Measurements from ENCODE around the gene AK1.
"Not testable (repeated sequence)": the region's sequence is repeated elsewhere in the genome, so short reads cannot be mapped to it uniquely, and the experiment has no call there.

AK1 gene

GRCh38 chr9:127848756-127849504, 28.5 kb downstream of the AK1 start:
- no peak for DNase-seq (ENCODE audit: low read depth, low spot score)

- no peak for DNase-seq (ENCODE audit: low read depth, low spot score)
These were observed 29.4 kb downstream of the AK1 start for GRCh38 chr9:127847833-127848755.

DNA sequence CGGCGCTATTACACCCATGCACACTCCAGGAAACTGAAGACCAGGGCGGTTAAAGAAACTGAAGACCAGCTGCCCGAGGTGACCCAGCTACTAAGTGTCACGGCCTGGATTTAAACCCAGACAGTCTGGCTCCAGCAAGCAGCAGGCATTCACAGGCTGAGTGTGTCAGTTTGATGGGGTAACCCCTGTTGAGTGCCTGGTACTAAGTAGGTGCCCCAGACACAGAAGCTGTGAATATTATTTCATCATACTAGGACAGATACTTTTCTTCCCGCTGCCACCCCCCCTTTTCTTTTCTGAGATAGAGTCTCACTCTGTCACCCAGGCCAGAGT, 30.3 kb downstream of the AK1 start:
- DNase-seq (ENCODE audit: low read depth, low spot score) = no peak

GRCh38 chr9:127846443-127847177, 30.9 kb downstream of the AK1 start:
- DNase-seq (ENCODE audit: low read depth, low spot score) = no peak

DNA sequence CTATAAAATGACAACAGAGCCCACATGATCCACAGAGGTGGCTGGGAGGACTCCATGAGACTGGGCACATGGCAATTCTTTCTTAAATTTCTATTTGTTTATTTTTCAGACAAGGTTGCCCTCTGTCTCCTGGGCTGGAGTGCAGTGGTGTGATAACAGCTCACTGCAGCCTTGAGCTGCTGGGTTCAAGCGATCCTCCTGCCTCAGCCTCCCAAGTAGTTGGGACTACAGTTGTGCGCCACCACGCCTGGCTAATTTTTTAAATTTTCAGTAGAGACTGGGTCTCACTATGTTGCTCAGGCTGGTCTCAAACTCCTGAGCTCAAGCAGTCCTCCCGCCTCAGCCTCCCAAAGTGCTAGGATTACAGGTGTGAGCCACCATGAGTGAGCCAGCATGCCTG, 31.9 kb downstream of the AK1 start:
- not testable (repeated sequence) for DNase-seq (ENCODE audit: low read depth, low spot score)

GRCh38 chr9:127844821-127845359, 32.6 kb downstream of the AK1 start:
- DNase-seq (ENCODE audit: low read depth, low spot score) = peak; percentile 57

- DNase-seq (ENCODE audit: low read depth, low spot score) = no peak
These were observed 36.2 kb downstream of the AK1 start for GRCh38 chr9:127841087-127841835.

- no peak for DNase-seq (ENCODE audit: low read depth, low spot score)
These were observed 38.9 kb downstream of the AK1 start for GRCh38 chr9:127838375-127839078.

DNA sequence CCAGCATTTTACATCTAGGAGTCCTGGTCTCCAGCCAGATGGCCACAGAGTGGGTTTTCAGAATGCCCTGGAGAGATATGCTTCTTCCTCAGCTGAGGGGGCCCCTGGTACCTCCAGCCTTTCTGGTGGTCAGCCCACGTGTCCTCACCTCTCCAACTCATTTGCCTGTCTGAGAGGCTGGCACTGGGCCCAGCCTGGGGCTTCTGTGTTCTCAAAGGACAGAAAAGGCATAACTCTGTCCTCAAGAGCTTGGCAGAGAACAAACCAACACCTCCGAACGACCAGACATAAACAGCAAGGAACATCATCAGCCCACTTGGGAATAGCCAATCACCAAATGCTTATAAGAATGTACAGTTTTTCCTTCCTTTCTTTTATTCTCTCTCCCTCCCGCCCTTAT, 40.1 kb downstream of the AK1 start:
- no peak for DNase-seq (ENCODE audit: low read depth, low spot score)

DNA sequence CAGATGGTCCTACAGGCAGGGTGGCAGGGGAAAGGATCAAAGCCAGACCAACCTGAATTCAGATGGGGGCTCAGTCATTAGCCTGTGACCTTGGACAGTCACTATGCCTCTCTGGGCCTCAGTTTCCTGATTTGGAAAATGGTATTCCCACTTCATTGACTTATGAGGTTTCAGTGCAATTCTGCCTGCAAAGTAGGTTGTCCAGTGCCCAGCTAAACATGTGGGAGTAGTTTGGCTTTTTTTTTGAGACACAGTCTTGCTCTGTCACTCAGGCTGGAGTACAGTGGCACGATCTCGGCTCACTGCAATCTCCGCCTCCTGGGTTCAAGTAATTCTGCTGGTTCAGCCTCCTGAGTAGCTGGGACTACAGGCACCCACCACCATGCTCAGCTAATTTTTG, 40.9 kb downstream of the AK1 start:
- not testable (repeated sequence) for DNase-seq (ENCODE audit: low read depth, low spot score)

DNA sequence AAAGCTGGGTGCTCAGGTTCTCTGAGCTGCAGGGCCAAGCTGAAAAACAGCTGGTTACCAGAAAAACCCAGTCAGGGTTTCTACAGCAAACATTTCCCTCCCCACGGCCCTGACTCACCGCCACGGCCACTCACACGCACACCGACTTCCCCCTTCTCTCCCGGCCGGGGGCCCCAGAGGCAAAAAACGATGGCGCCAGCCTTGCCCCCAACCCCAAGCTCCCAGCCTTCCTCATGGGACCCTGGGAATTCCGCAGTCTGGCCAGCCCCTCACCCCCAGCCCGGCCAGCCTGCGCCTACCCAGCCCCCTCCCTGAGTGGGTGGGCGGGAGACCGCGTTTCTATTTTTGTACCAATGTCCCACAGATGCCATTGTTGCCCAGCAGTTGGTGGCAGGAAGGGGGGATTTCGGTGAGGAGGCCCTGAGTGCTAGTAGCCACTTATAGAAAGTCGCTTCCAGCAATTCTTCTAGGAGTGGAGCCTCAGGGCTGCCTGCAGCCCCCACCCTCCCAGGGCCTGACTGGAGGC, 41.4 kb downstream of the AK1 start:
- DNase-seq (ENCODE audit: low read depth, low spot score) = no peak

DNA sequence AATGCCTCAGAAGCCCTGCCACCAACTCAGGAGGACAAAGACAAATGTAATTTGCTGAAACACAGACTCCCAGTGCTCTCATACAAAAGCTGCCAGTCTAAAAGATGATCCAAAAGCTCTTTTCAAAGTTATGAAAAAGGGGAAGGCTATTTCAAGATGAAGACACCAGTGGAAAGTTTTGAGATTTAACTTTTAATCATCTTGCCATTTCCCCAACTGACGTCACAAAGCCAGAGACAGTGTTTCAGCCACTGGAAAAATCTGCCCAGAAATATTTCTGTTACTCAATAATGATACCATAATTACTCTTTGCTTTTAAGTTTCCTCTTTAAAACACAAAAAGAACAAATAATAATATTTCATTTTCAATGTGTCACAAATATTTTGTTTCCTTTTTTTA, 43.9 kb downstream of the AK1 start:
- no peak for DNase-seq (ENCODE audit: low read depth, low spot score)

DNA sequence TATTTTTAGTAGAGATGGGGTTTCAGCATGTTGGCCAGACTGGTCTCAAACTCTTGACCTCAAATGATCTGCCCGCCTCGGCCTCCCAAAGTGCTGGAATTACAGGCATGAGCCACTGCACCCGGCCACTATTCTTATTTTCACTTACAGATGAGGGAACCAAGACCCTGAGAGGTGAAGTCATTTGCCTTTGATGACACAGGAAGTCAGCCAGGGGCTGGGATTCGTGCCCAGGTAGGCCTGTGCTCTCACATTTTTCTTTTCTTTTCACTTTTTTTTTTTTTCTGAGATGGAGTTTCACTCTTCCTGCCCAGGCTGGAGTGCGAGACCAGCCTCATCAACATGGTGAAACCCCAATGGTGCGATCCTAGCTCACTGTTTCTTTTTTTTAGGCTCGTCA, 45.2 kb downstream of the AK1 start:
- DNase-seq (ENCODE audit: low read depth, low spot score) = no peak

- no peak for DNase-seq (ENCODE audit: low read depth, low spot score)
These were observed 48.1 kb downstream of the AK1 start for GRCh38 chr9:127829205-127829906.

DNA sequence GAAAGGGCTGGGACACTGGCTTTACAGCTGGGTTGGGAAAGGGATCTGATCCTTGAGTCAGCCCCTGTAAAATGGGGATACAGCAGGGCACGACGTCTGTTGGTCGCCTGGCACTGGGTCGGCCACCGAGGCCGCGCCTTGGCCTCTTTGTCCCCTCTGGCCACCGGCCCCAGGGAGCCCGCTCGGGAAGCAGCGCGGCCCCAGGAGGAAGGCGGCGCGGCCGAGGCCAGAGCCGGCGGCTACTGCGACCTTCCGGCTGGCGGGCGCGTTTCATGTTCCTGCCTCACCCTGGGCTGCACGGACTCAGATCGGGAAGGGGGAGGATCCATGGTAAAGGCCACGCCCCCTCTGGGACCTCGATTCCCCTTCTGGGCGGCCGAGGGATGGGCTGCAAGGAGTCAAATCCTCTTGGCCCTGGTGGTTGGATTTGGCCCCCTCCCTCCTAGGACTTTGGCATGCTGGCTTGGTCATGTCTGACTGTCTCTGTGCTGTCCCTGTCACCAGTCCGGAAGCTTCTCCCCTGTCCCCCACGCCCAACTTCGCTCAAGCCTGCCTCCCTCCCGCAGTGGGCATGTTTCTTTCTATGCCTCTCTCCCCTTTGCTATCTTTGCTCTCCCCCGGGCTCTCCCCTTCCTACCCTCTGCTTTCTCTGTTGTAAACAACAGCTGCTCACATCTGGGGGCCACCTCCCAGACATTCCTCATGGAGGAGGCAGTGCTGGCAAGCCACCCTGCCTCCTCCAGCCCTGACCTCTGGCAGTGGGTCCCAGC, 49.0 kb downstream of the AK1 start:
- peak; percentile 86 for DNase-seq (ENCODE audit: low read depth, low spot score)

DNA sequence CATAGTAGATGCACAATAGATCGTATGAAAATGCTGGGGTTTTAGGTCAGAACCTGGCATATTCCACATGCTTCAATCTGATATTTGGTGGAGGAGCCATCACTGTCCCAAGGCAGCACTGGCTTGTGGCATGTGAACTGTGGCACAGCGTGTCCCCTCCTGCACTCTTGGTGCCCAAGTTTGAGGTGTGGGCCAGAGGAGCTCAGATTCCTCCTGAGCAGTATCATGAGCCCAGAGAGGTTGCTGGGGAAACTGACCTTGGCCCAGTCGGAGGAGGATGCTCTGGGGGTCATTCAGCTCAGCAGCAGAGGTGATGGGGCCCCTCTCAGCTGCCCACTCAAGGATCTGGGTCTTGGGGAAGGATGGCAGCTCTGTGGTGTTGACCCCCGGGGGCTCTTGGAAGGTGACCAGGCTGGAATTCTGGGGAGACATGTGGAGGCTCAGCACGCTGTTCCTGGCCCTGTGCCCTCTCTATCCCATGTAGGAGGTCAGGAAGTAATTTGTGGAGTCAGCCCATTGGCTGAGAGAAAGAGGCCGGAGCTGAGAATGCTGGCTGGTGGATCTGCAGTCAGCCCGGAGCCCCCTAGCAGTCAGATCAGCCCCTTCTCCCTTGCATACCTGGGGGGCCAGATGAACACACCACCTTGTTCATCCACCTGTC, 51.1 kb downstream of the AK1 start:
- DNase-seq (ENCODE audit: low read depth, low spot score) = no peak

GRCh38 chr9:127825319-127826051, 52.0 kb downstream of the AK1 start:
- no peak for DNase-seq (ENCODE audit: low read depth, low spot score)

GRCh38 chr9:127822108-127822507, 55.4 kb downstream of the AK1 start:
- DNase-seq (ENCODE audit: low read depth, low spot score) = no peak

Data from iPS DF 19.7 (cell line).